Neuron (in vitro differentiated cells): ENCODE data around the gene BST1.
"Not testable (repeated sequence)": the region's sequence is repeated elsewhere in the genome, so short reads cannot be mapped to it uniquely, and the experiment has no call there.

Experiments used
- H2AFZ ChIP-seq: one replicate; pipeline ENCODE4 v1.6.1; 2013; ENCODE audit warnings: low read depth, mild to moderate bottlenecking, inconsistent platforms, low read length, moderate library complexity
- H3K27me3 ChIP-seq: one replicate; pipeline ENCODE4 v1.6.1; 2013; ENCODE audit warnings: low read length; ENCODE audit not compliant: insufficient read depth
- H3K36me3 ChIP-seq: one replicate; pipeline ENCODE4 v1.6.1; 2013; ENCODE audit warnings: low read length; ENCODE audit not compliant: insufficient read depth
- H3K4me1 ChIP-seq: one replicate; pipeline ENCODE4 v1.6.1; 2013; ENCODE audit warnings: low read length; ENCODE audit not compliant: insufficient read depth
- H3K4me3 ChIP-seq: 2 replicates; pipeline ENCODE4 v1.5.1; 2013; ENCODE audit warnings: mild to moderate bottlenecking, low read length, moderate library complexity
- H3K9me3 ChIP-seq: one replicate; pipeline ENCODE4 v1.6.1; 2013; ENCODE audit warnings: low read length

BST1 gene

GRCh38 chr4:15719506-15719905, 16.6 kb downstream of the BST1 start:
- H3K4me3 ChIP-seq = no peak overlapping the region
- no peaks in the 10 kb centered on the region for H3K27me3 ChIP-seq
- H3K36me3 ChIP-seq = no peaks in the 10 kb centered on the region
- no peaks in the 10 kb centered on the region for H3K9me3 ChIP-seq
- H2AFZ ChIP-seq = no peak overlapping the region
- peaks cover 3% of the 10 kb centered on the region for H3K4me1 ChIP-seq

GRCh38 chr4:15720851-15721250, 18.0 kb downstream of the BST1 start:
- H2AFZ ChIP-seq = no peak overlapping the region
- H3K9me3 ChIP-seq = no peaks in the 10 kb centered on the region
- no peaks in the 10 kb centered on the region for H3K36me3 ChIP-seq
- H3K4me3 ChIP-seq = no peak overlapping the region
- no peaks in the 10 kb centered on the region for H3K27me3 ChIP-seq
- peaks cover 3% of the 10 kb centered on the region for H3K4me1 ChIP-seq

GRCh38 chr4:15725608-15726007, 22.7 kb downstream of the BST1 start:
- Histone ChIP-seq H3K4me3 (no peak overlapping the region), H2AFZ (no peak overlapping the region), H3K4me1 (no peaks in the 10 kb centered on the region)

GRCh38 chr4:15729910-15730533, 27.2 kb downstream of the BST1 start:
- Histone ChIP-seq H3K4me3 (no peak overlapping the region), H3K27me3 (no peaks in the 10 kb centered on the region), H2AFZ (no peak overlapping the region), H3K9me3 (no peaks in the 10 kb centered on the region), H3K36me3 (no peaks in the 10 kb centered on the region), H3K4me1 (peaks cover under 1% of the 10 kb centered on the region)

More at GRCh38 chr4:15725608-15726007, 22.7 kb downstream of the BST1 start:
- Histone ChIP-seq H3K9me3 (no peaks in the 10 kb centered on the region), H3K27me3 (no peaks in the 10 kb centered on the region), H3K36me3 (no peaks in the 10 kb centered on the region)

GRCh38 chr4:15733061-15733460, 30.2 kb downstream of the BST1 start:
- H3K36me3 ChIP-seq, H3K27me3 ChIP-seq, H3K9me3 ChIP-seq, H2AFZ ChIP-seq, H3K4me1 ChIP-seq, H3K4me3 ChIP-seq: not testable (repeated sequence)

GRCh38 chr4:15735536-15735935, 32.7 kb downstream of the BST1 start:
- H3K27me3 ChIP-seq = no peaks in the 10 kb centered on the region
- peaks cover 7% of the 10 kb centered on the region for H3K4me1 ChIP-seq
- no peak overlapping the region for H3K4me3 ChIP-seq
- no peaks in the 10 kb centered on the region for H3K36me3 ChIP-seq
- H2AFZ ChIP-seq = no peak overlapping the region
- H3K9me3 ChIP-seq = no peaks in the 10 kb centered on the region

- Histone ChIP-seq H3K27me3 (no peaks in the 10 kb centered on the region), H3K9me3 (no peaks in the 10 kb centered on the region), H3K36me3 (no peaks in the 10 kb centered on the region), H3K4me1 (peaks cover 7% of the 10 kb centered on the region), H3K4me3 (no peak overlapping the region), H2AFZ (no peak overlapping the region)
These were observed 33.7 kb downstream of the BST1 start for GRCh38 chr4:15736514-15737050.

- Histone ChIP-seq H3K27me3 (no peaks in the 10 kb centered on the region), H3K4me3 (no peak overlapping the region), H2AFZ (no peak overlapping the region), H3K4me1 (peaks cover 7% of the 10 kb centered on the region), H3K36me3 (no peaks in the 10 kb centered on the region), H3K9me3 (no peaks in the 10 kb centered on the region)
These were observed 34.4 kb downstream of the BST1 start for GRCh38 chr4:15737255-15737654.

- peaks cover 3% of the 10 kb centered on the region for H3K9me3 ChIP-seq
- no peak overlapping the region for H2AFZ ChIP-seq
- no peaks in the 10 kb centered on the region for H3K36me3 ChIP-seq
- no peak overlapping the region for H3K4me3 ChIP-seq
- H3K27me3 ChIP-seq = no peaks in the 10 kb centered on the region
- peaks cover 7% of the 10 kb centered on the region for H3K4me1 ChIP-seq
These were observed 36.0 kb downstream of the BST1 start for GRCh38 chr4:15738877-15739276.

- H3K4me3 ChIP-seq = no peak overlapping the region
- no peaks in the 10 kb centered on the region for H3K27me3 ChIP-seq
- H3K4me1 ChIP-seq = no peaks in the 10 kb centered on the region
- no peak overlapping the region for H2AFZ ChIP-seq
- H3K9me3 ChIP-seq = peaks cover 3% of the 10 kb centered on the region
- no peaks in the 10 kb centered on the region for H3K36me3 ChIP-seq
These were observed 38.0 kb downstream of the BST1 start for GRCh38 chr4:15740764-15741404.

GRCh38 chr4:15742083-15742582, 39.3 kb downstream of the BST1 start:
- Histone ChIP-seq H3K27me3 (no peaks in the 10 kb centered on the region), H3K4me1 (no peaks in the 10 kb centered on the region), H3K9me3 (peaks cover 3% of the 10 kb centered on the region), H3K36me3 (no peaks in the 10 kb centered on the region), H3K4me3 (no peak overlapping the region), H2AFZ (no peak overlapping the region)

GRCh38 chr4:15742637-15743036, 39.8 kb downstream of the BST1 start:
- peaks cover 3% of the 10 kb centered on the region for H3K9me3 ChIP-seq
- H3K27me3 ChIP-seq = no peaks in the 10 kb centered on the region
- H3K36me3 ChIP-seq = no peaks in the 10 kb centered on the region
- no peak overlapping the region for H3K4me3 ChIP-seq
- no peaks in the 10 kb centered on the region for H3K4me1 ChIP-seq
- H2AFZ ChIP-seq = no peak overlapping the region

- H3K36me3 ChIP-seq = no peaks in the 10 kb centered on the region
- no peaks in the 10 kb centered on the region for H3K27me3 ChIP-seq
- H3K4me3 ChIP-seq = no peak overlapping the region
- peaks cover 3% of the 10 kb centered on the region for H3K9me3 ChIP-seq
- H3K4me1 ChIP-seq = no peaks in the 10 kb centered on the region
- H2AFZ ChIP-seq = no peak overlapping the region
These were observed 41.2 kb downstream of the BST1 start for GRCh38 chr4:15744016-15744545.
